Prostate gland (tissue), 2 donors: ENCODE results near the gene CEBPE. TPM values are rescaled to one million over a fixed set of nuclear protein-coding genes. Genes with fewer than 3 reads are reported as not detected.

Source experiments
- DNase-seq: peaks from one replicate; pipeline ENCODE4 v3.0.0-alpha.2; 2019; ENCODE audit warnings: low spot score
- H3K27ac ChIP-seq, 2 donors: fragments of 200-600 bp; sonication (generic); 2 replicates each; pipeline ENCODE4 v1.5.1; 2017 to 2019
- H3K27me3 ChIP-seq: fragments of 200-600 bp; sonication (generic); replicated peaks from 2 replicates; pipeline ENCODE4 v1.5.1; 2019; ENCODE audit not compliant: insufficient read depth
- H3K36me3 ChIP-seq, 2 donors: fragments of 200-600 bp; sonication (generic); 1 replicate in 1 of 2; 2 replicates in 1 of 2; pipeline versions ENCODE4 v1.5.1 to v1.8.1; 2017 to 2019
- H3K4me1 ChIP-seq: fragments of 200-600 bp; sonication (generic); replicated peaks from 2 replicates; pipeline ENCODE4 v1.5.1; 2019
- H3K4me3 ChIP-seq, 2 donors: fragments of 200-600 bp; sonication (generic); 2 replicates each; pipeline ENCODE4 v1.5.1; 2017 to 2019
- H3K9me3 ChIP-seq: fragments of 200-600 bp; sonication (generic); 2 replicates; pipeline ENCODE4 v1.5.1; 2017
- CTCF ChIP-seq, 4 experiments: fragments of 200-600 bp in 2 of 4; fragments of 450-650 bp in 2 of 4; sonication (generic) in 2 of 4; IDR thresholded peaks; 1 replicate in 3 of 4; 2 replicates in 1 of 4; pipeline ENCODE4 v1.5.1; 2016 to 2019; ENCODE audit warnings: antibody characterized with exemption in 4 of 4, mild to moderate bottlenecking in 2 of 4, moderate library complexity in 2 of 4
- POLR2A ChIP-seq: fragments of 450-650 bp; IDR thresholded peaks from one replicate; pipeline ENCODE4 v1.6.1; 2016; ENCODE audit warnings: antibody characterized with exemption, mild to moderate bottlenecking
- POLR2AphosphoS5 ChIP-seq: sonication (generic); formaldehyde crosslinking; IDR thresholded peaks from one replicate; pipeline ENCODE4 v1.6.1; 2017; ENCODE audit warnings: antibody characterized with exemption
- WGBS: methylation state at CpG from one replicate; pipeline ENCODE4 v1.1.5; 2018; 5-methylcytosine and 5-hydroxymethylcytosine counted together
- intact Hi-C: fragments of 100-400 bp; cut with DNase I; formaldehyde crosslinking; loops from one replicate; pipeline ENCODE4 v1.14.2; 2022
- total RNA-seq, 2 donors: library from RNA; depleted of rRNA; stranded (reverse); fragments of >200 nt; gene quantifications; one replicate each; pipeline ENCODE4 v1.1.0, GENCODE V29; 2016

CEBPE gene
- total RNA-seq, 2 donors from 2014 or later, result not detected

GRCh38 chr14:23132970-23133369 lies 13.9 kb upstream of the CEBPE start:
- 61% methylated on average over 8 of the region's 8 CpGs for WGBS
- Histone ChIP-seq H3K27me3 (no peaks in the 10 kb centered on the region), H3K36me3 (peaks cover 0 to 1% of the 10 kb centered on the region in 2 donors), H3K27ac (no peak overlapping the region), H3K4me3 (no peak overlapping the region), H3K4me1 (peaks cover 3% of the 10 kb centered on the region), H3K9me3 (no peaks in the 10 kb centered on the region)
- no peak for DNase-seq
- intact Hi-C loops, result no loop called here
- TF ChIP-seq POLR2AphosphoS5 (no peak), POLR2A (no peak), CTCF (IDR thresholded peaks at IDR 0.05) (no peak)

GRCh38 chr14:23131482-23131881 lies 12.4 kb upstream of the CEBPE start:
- peaks cover 3% of the 10 kb centered on the region for H3K4me1 ChIP-seq
- peak overlapping the region in 1 of 2 donors; percentile 65 for H3K27ac ChIP-seq
- H3K4me3 ChIP-seq, result no peak overlapping the region
- intact Hi-C loops, result no loop called here
- TF ChIP-seq POLR2AphosphoS5 (no peak), CTCF (IDR thresholded peaks at IDR 0.05) (no peak), POLR2A (no peak)
- 91% methylated on average over 5 of the region's 5 CpGs for WGBS
- no peaks in the 10 kb centered on the region for H3K9me3 ChIP-seq
- peaks cover 0 to 4% of the 10 kb centered on the region in 2 donors for H3K36me3 ChIP-seq
- no peak for DNase-seq
- H3K27me3 ChIP-seq, result no peaks in the 10 kb centered on the region

GRCh38 chr14:23130871-23131270 lies 11.8 kb upstream of the CEBPE start:
- H3K27ac ChIP-seq, result peak overlapping the region; percentile 65 to 72
- H3K9me3 ChIP-seq, result no peaks in the 10 kb centered on the region
- intact Hi-C loops, result no loop called here
- WGBS, result 76% methylated on average over 3 of the region's 3 CpGs
- no peak overlapping the region for H3K4me3 ChIP-seq
- peaks cover 3% of the 10 kb centered on the region for H3K4me1 ChIP-seq
- no peak for DNase-seq
- peaks cover 0 to 4% of the 10 kb centered on the region in 2 donors for H3K36me3 ChIP-seq
- no peaks in the 10 kb centered on the region for H3K27me3 ChIP-seq
- TF ChIP-seq POLR2AphosphoS5, result no peak
- TF ChIP-seq CTCF (IDR thresholded peaks at IDR 0.05), result no peak
- TF ChIP-seq POLR2A, result no peak

- Histone ChIP-seq H3K27ac (peak overlapping the region; percentile 65 to 72), H3K4me1 (peaks cover 3% of the 10 kb centered on the region), H3K36me3 (peaks cover 0 to 4% of the 10 kb centered on the region in 2 donors), H3K4me3 (no peak overlapping the region), H3K27me3 (no peaks in the 10 kb centered on the region), H3K9me3 (no peaks in the 10 kb centered on the region)
- TF ChIP-seq POLR2AphosphoS5 (peak; percentile 81), CTCF (IDR thresholded peaks at IDR 0.05) (no peak), POLR2A (no peak)
- 64% methylated on average over 7 of the region's 7 CpGs for WGBS
- intact Hi-C loops, result loop anchor here (10.0 kb wide), 1 partner anchor 175 kb away; the partner anchor contains the start of genes BCL2L2 and PPP1R3E
- peak; percentile 77 for DNase-seq
These were observed 10.8 kb upstream of the CEBPE start for GRCh38 chr14:23129759-23130316.
